GM12891 (cell line): ENCODE results near the gene COG6.

Experiments used
- POLR2A ChIP-seq: IDR thresholded peaks from 2 replicates; pipeline ENCODE4 v1.6.1; 2011; ENCODE audit warnings: low read depth, low read length, control low read depth
- POLR2AphosphoS5 ChIP-seq: IDR thresholded peaks from 2 replicates; pipeline ENCODE4 v1.6.1; 2011; ENCODE audit warnings: low read depth, low read length, control low read depth
- TAF1 ChIP-seq: IDR thresholded peaks from 2 replicates; pipeline ENCODE4 v1.6.1; 2011; ENCODE audit warnings: low read depth, low read length, control low read depth

- no peak for TF ChIP-seq POLR2A
- TF ChIP-seq POLR2AphosphoS5 = no peak
- TF ChIP-seq TAF1 = no peak
Observed at GRCh38 chr13:39682788-39683187, 27.3 kb downstream of the COG6 start.
